ENCODE results near the gene TRIM10.

TRIM10 gene

GRCh38 chr6:30160785-30161531 lies at the start of gene TRIM10:
Gene TRIM10 (minus strand): TSS chr6:30161211. CDS start chr6:30160858, 353 bp downstream.
- DNase-seq (ENCODE audit: low read depth), result no peak

- DNase-seq (ENCODE audit: low read depth), result no peak
These were observed 46.7 kb upstream of the TRIM10 start for GRCh38 chr6:30207619-30208295.

GRCh38 chr6:30206799-30207618 lies 46.0 kb upstream of the TRIM10 start:
- no peak for DNase-seq (ENCODE audit: low read depth)

- DNase-seq (ENCODE audit: low read depth), result no peak
These were observed 45.1 kb upstream of the TRIM10 start for GRCh38 chr6:30206152-30206551.

GRCh38 chr6:30204116-30204515 lies 43.1 kb upstream of the TRIM10 start:
- DNase-seq (ENCODE audit: low read depth), result no peak

GRCh38 chr6:30202366-30202765 lies 41.4 kb upstream of the TRIM10 start:
- no peak for DNase-seq (ENCODE audit: low read depth)

GRCh38 chr6:30200551-30201281 lies 39.7 kb upstream of the TRIM10 start:
- no peak for DNase-seq (ENCODE audit: low read depth)

- DNase-seq (ENCODE audit: low read depth), result no peak
These were observed 37.4 kb upstream of the TRIM10 start for GRCh38 chr6:30198166-30199084.

GRCh38 chr6:30196376-30196775 lies 35.4 kb upstream of the TRIM10 start:
- DNase-seq (ENCODE audit: low read depth), result no peak

GRCh38 chr6:30195951-30196350 lies 34.9 kb upstream of the TRIM10 start:
- no peak for DNase-seq (ENCODE audit: low read depth)

GRCh38 chr6:30194797-30195690 lies 34.0 kb upstream of the TRIM10 start:
- DNase-seq (ENCODE audit: low read depth), result no peak

GRCh38 chr6:30192076-30192475 lies 31.1 kb upstream of the TRIM10 start:
- DNase-seq (ENCODE audit: low read depth), result no peak

- no peak for DNase-seq (ENCODE audit: low read depth)
These were observed 27.5 kb upstream of the TRIM10 start for GRCh38 chr6:30188541-30188940.

GRCh38 chr6:30185846-30186484 lies 25.0 kb upstream of the TRIM10 start:
- no peak for DNase-seq (ENCODE audit: low read depth)

GRCh38 chr6:30184417-30185031 lies 23.5 kb upstream of the TRIM10 start:
- DNase-seq (ENCODE audit: low read depth), result no peak

GRCh38 chr6:30180145-30180544 lies 19.1 kb upstream of the TRIM10 start:
- DNase-seq (ENCODE audit: low read depth), result no peak

GRCh38 chr6:30178837-30179236 lies 17.8 kb upstream of the TRIM10 start:
- DNase-seq (ENCODE audit: low read depth), result no peak

- no peak for DNase-seq (ENCODE audit: low read depth)
These were observed 14.8 kb upstream of the TRIM10 start for GRCh38 chr6:30175765-30176164.

- DNase-seq (ENCODE audit: low read depth), result no peak
These were observed 11.7 kb upstream of the TRIM10 start for GRCh38 chr6:30172681-30173080.
